Head of caudate nucleus (tissue), 42 donors: ENCODE measurements around the gene GID8.
A peak's percentile ranks its signal among the peaks of the same experiment; 100 is the strongest.

Experiments
- DNase-seq, 42 donors: peaks; one replicate each; pipeline versions ENCODE4 v3.0.0 to v3.0.0-alpha.2; 2020 to 2021; ENCODE audit warnings: mixed read lengths in 7 of 42
- intact Hi-C: fragments of 100-400 bp; cut with DNase I; formaldehyde crosslinking; loops from one replicate; pipeline ENCODE4 v1.15.0; 2022

Gene GID8

GRCh38 chr20:62975251-62975760 lies 37.4 kb downstream of the GID8 start:
- intact Hi-C loops: no loop called here
- no peak for DNase-seq

DNA sequence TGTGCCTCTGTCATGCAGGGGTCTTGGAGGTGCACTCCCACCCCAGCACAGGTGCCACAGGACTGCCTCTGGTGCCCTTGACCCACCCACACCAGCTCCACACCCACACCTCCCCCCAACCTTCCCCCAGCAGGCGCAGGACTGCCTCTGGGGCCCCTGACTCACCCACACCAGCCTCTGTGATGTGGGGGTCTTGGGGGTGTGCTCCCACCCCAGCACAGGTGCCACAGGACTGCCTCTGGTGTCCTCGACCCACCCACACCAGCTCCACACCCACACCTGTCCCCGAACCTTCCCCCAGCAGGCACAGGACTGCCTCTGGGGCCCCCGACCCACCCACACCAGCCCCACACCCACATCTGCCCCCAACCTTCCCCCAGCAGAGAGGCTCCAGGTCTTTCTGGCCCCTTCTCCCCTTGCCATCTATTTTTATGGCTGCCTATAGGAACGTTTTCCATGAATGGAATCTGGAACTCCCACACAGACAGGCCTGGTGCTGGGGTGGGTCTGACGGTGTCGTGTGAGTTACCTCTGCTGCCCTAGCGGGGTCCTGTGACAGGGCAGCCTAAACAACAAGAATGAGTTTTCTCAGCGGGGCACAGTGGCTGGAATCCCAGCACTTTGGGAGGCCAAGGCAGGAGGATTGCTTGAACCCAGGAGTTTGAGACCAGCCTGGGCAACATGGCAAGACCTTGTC lies 38.0 kb downstream of the GID8 start:
- no peak for DNase-seq
- intact Hi-C loops: no loop called here

DNA sequence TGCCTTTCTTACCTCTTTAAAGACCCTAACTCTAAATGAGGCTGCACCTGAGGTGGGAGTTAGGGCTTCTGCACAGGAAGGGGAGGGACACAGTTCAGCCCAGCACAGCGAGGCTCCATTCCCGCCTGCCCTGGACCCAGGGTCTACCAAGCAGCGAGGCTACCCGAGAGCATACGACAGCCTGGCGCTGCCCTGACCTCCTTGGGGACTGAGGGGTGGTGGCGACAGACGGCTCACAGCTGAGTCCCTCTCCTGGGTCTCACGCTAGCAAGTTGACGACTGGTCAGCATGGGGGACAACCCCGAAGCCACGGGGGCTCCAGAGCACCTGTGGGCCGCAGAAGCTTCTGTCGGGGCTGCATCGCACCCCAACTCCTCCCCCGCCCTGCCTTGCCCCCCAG lies 38.9 kb downstream of the GID8 start:
- DNase-seq: no peak

DNA sequence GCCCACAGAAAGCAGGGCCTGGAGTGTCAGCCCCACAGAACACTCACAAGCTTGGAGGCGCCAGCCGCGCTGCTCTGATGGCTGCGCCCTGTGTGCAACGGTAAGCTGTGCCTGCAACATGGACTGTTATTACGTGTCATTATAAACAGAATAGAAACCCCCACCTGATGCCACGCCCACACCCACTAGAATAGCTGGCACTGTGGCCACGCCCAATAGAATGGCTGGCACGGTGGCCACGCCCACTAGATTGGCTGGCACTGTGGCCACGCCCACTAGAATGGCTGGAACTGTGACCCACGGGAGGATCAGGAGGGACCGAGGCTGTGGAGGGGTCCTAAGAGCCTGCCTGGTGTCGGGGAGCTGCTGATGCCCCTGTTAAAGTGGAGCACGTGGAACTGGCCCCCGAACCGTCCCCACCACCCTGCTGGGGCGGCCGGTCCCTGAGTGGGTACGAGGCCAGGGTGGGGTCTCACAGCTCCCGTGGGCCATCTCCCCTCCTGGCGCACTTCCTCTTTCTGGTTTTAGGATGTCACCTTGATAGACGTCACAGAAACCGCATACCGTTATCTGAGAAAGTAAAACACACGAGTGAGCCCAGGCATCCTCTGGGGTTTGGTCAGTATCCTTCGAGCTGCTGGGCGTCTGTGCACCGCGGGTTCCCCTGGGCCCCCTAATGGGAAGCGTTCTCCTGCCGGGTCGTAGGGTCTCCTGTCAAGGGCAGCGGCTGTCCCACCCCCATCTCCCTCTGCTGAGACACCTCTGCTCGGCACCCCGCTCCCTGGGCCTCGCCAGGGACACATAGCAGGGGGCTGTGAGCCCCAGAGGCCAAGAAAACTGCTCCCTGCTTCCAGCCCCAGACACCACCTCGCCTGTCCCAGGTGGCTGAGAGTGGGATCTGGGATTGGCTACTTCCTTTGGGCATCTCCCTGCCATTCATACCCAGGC lies 39.9 kb downstream of the GID8 start:
- intact Hi-C loops: no loop called here
- DNase-seq: no peak

More for the DNA sequence above, 38.9 kb downstream of the GID8 start:
- intact Hi-C loops: no loop called here

DNA sequence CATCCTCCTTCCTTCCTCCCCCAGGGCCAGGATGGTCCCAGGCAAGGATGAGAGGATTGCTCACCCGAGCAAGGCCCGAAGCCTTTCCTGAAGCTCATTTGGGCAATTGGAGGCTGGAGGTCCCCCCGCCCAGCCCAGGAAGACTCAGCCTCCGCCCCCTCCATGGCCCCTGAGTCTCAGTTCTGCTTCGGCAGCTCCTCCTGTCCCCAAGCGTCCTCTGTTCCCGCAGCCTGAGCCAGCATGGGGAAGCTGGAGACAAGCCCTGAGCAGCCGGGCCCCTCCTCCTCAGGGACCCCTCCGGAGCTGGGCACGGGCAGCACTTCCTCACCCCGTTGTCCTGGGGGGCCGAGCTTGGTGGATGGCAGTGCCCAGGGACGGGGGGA lies 40.6 kb downstream of the GID8 start:
- intact Hi-C loops: no loop called here
- DNase-seq: no peak

DNA sequence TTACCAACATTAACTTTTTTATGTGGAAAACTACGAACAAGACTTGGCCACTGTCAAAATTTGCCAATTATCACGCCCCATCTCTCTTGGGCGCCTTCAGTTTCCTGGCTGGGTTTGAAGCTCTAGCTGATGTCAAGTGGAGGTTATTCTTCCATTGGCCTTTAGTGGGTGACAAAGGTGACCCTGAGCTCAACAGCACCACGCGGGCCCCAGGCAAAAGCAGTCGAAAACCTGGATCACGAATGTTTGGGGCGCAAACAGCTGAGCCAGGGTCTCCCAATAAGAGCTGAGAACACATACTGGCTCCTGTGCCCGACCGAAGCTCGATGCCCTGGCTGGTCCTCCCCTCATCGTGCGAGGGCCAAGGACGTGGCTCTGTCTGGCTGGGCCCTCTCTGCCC lies 41.4 kb downstream of the GID8 start:
- DNase-seq: no peak
- intact Hi-C loops: no loop called here

DNA sequence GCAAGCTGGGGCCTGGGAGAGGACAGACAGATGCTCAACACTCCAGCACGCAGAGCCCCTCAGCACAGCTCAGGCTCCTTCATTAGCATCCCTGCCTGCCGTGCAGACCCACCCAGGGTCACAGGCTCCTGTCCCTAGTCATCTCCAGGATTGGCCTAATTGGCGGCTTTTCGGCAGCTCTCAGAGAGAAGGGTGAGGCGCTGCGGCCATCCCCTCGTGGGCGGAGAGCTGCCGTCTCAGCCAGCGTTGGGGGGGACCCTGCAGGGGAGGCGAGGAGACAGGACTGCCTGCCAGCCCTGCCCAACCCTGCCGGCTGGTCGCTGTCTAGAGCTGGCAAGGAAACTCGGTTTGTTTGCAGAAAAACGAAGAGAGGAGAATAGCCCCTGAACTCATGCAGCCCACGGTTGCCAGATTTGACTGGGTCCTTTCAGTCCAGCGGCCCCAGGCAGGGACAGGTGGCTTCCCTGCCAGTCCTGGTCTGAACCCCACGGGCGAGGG lies 42.0 kb downstream of the GID8 start:
- no peak for DNase-seq
- intact Hi-C loops: no loop called here

DNA sequence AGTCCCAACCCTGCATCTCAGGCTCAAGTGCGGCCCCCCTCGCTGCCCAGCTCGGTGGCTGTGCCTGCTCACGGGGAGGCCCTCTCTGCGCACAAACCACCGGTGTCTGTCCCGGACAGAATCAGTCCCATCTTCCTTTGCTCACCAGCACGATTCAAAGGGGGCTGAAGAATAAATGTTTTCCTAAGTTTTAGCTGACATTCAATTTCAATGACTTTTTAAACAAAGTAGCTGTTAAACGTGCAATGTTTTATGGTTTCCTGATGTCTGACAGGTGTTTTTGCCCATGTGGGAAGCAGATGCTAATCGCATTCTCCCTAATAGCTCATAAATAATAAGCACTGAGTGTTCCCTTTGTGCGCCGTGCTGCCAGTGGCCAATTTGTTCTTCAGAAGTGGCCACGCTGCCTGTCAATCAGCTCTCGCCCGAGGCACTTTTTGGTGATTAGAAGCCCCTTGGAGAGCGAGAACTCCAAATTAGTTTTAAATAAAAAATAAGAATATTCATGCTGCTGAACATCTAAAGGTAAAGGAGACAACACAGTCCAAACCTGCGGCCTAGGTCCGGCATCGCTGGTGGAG lies 42.5 kb downstream of the GID8 start:
- intact Hi-C loops: no loop called here
- no peak for DNase-seq

- intact Hi-C loops: no loop called here
- peak in 32 of 42 donors; percentile 10 to 70 (median 34) for DNase-seq
Observed at GRCh38 chr20:62980970-62981369, 43.0 kb downstream of the GID8 start.

DNA sequence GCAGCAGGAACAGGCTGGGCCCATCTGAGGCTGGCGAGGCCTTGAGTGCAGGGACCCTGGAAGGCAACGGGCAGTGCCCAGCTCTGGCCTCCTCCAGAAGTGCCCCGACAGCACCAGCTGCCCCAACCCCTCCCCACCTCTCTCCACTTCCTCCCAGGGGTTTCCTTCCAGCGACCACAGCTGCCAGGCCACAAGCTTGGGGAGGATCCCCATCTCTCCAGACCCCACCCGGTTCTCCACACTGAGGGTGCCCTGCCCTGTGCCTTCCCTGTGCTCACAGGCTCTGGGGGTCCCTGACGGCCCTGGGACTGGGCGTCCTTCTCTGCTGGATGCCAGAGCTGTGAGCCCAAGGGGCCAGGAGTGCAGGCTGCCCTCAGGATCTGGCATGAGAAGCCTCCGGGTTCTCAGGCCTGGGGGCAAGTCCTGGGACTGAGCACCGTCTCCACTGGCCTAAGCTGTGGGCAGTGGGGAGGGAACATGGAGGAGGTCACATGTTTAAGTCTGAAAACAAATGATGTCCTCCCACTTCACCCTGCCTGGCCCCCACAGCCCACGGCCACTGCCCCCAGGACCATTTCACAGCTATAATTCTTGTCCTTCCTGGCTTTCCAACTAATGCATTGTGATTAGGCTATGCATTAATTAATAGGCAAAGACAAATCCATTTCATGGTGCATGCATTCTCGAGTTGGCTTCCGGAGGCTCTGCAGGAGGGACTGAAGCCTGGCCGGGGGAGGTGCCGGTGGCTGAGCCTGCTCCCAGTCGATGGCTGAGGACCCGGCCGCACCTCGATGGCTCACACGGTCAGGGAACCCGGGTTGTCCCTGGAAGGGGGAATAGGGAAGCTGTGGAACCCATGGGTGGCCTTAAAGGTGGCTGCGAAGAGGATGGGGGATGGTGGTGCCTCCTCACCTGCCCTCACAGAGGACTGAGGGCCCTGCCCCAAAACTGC lies 44.5 kb downstream of the GID8 start:
- intact Hi-C loops: no loop called here
- no peak for DNase-seq

DNA sequence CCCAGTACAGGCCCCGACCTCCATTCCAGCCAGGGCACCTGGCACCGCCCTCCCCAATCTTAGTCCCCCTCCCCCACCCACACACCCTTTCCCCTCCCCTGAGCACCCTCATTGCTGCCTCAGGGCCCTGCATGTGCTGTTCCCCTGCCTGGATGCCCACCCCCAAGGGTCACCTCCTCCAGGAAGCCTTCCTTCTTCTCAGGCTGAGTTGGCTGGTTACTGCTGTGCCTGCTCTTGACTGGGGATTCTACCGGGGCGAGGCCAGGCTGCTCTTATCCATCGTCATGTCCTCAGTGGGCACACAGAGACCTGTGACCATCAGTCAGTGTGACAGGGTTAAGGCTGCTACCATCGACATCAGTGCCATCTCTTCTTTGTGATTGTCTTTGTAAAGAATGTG lies 45.3 kb downstream of the GID8 start:
- DNase-seq: no peak
- intact Hi-C loops: no loop called here

GRCh38 chr20:62984666-62985443 lies 46.9 kb downstream of the GID8 start:
- intact Hi-C loops: no loop called here
- peak in 36 of 42 donors; percentile 13 to 64 (median 41) for DNase-seq

- intact Hi-C loops: no loop called here
Observed at GRCh38 chr20:62985444-62985778, 47.5 kb downstream of the GID8 start.

DNA sequence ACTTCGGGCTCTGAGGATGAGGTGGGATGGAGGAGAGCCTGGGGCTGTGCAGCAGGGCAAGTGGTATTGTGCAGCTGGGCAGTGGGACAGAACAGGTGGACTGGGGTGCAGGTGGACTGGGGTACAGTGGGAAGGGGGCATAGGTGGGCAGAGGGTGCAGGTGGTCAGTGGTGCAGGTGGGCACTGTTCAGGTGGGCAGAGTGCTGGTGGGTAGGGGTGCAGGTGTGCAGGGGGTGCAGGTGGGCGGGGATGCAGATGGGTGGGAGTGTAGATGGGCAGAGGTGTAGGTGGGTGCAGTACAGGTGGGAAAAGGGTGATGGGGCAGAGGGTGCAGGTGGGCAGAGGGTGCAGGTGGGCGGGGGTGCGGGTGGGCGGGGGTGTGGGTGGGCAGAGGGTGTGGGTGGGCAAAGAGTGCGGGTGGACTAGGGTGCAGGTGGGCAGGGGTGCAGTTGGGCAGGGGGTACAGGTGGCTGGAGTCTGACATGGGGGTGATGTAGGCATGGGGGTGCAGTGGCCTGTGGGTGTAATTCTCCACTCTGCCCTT lies 48.4 kb downstream of the GID8 start:
- intact Hi-C loops: no loop called here
- DNase-seq: no peak

More at GRCh38 chr20:62985444-62985778, 47.5 kb downstream of the GID8 start:
- DNase-seq: no peak

DNA sequence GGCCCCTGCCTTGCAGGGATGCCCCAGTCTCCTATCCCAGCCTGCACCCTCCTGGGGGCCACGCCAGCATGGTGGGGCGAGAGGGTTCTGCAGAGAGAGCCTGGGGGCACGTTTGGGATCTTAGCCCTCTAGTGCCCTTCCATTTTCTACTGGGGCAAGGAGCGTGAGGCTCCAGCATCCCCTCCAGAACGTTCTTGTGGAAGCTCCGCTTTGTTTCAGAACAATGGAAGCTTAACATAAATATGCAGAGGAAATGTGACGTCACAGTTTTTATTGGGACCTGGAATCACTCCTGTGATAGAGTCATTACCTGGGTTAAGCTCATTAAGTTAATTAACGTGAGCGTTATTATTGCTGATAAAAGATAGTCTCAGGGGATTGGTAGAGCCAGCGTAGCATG lies 49.2 kb downstream of the GID8 start:
- intact Hi-C loops: no loop called here
- no peak for DNase-seq

GRCh38 chr20:62989201-62989601 lies 51.3 kb downstream of the GID8 start:
- intact Hi-C loops: no loop called here
- DNase-seq: no peak

DNA sequence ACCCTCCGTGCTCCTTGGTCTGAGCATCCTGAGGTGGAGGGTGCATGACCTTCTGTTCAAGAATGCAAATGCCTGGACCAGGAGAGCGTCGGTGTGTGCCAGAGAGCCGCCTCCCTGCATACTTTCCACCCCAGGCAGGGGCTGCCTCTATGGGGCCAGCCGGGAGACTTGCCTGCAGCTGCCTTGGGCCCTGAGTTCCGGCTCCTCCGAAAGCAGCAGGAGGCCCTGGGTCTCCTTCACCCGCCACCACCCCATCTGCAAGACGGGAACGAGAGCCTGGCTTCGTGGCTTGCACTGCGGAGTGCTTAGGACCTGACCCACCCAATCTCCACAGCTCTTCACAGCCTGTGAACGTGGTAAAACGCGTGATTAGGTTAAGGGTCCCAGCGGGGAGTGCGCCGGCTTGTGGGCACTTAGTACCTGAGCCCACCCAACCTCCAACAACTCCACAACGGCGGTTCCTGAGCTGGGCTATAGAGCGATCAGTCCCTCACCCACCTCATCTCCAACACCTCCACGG lies 52.4 kb downstream of the GID8 start:
- intact Hi-C loops: no loop called here
- DNase-seq: no peak
